Omental fat pad (tissue), 4 donors: ENCODE data around the gene SERPINB10. TPM values are rescaled to one million over a fixed set of nuclear protein-coding genes. Genes with fewer than 3 reads are reported as not detected.

Source experiments
- ATAC-seq: fragments of 150-250 bp; one replicate; pipeline ENCODE4 v1.9.1; 2016; ENCODE audit warnings: mild to moderate bottlenecking, moderate library complexity; ENCODE audit not compliant: low FRiP score
- DNase-seq: peaks from one replicate; pipeline ENCODE4 v3.0.0-alpha.2; 2019; ENCODE audit warnings: low spot score
- CTCF ChIP-seq, 3 donors: fragments of 450-650 bp; IDR thresholded peaks; one replicate each; pipeline ENCODE4 v1.5.1; 2016 to 2017; ENCODE audit warnings: antibody characterized with exemption in 3 of 3, mild to moderate bottlenecking in 3 of 3, moderate library complexity in 2 of 3
- total RNA-seq, 4 donors: library from RNA; depleted of rRNA; stranded (reverse); fragments of >200 nt; gene quantifications; one replicate each; pipeline ENCODE4 v1.1.0, GENCODE V29; 2016

SERPINB10 gene
- total RNA-seq, 4 donors from 2014 or later, result 0.31 to 1.7 (median 0.72) TPM; not detected in 1

GRCh38 chr18:63960891-63961290 is 53.1 kb downstream of the SERPINB10 start:
- peak; percentile 72 for ATAC-seq
- no peak for TF ChIP-seq CTCF (IDR thresholded peaks at IDR 0.05)
- DNase-seq, result no peak

DNA sequence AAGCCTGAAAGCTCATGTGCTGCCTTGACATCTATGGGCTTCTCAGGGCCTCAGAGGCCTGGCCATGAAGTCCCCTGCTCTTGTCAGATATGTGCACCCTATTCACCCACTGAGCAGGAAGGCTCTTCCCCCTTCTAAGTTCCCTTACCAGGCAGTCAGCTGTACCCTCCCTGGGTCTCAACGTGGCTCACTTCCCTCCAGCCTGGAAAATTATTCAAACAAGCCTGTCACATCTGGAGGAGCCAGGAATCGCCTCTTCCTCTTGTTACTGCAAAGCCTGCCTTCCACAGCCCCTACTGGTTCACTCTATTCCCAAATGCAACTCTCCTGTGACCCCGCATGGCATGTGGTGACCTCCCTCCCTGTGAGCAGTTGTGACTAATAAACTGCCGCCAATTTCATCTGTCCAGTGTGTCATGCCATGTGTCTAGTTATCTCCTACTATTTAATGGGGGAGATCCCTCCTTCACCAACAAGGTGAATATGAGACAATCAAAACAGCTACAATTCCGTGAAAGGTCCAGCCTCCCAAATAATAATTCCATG is 53.8 kb downstream of the SERPINB10 start:
- ATAC-seq (no peak), DNase-seq (no peak)
- TF ChIP-seq CTCF (IDR thresholded peaks at IDR 0.05), result no peak

- DNase-seq (no peak), ATAC-seq (peak; percentile 37)
- no peak for TF ChIP-seq CTCF (IDR thresholded peaks at IDR 0.05)
Observed at GRCh38 chr18:63962137-63962536, 54.4 kb downstream of the SERPINB10 start.

DNA sequence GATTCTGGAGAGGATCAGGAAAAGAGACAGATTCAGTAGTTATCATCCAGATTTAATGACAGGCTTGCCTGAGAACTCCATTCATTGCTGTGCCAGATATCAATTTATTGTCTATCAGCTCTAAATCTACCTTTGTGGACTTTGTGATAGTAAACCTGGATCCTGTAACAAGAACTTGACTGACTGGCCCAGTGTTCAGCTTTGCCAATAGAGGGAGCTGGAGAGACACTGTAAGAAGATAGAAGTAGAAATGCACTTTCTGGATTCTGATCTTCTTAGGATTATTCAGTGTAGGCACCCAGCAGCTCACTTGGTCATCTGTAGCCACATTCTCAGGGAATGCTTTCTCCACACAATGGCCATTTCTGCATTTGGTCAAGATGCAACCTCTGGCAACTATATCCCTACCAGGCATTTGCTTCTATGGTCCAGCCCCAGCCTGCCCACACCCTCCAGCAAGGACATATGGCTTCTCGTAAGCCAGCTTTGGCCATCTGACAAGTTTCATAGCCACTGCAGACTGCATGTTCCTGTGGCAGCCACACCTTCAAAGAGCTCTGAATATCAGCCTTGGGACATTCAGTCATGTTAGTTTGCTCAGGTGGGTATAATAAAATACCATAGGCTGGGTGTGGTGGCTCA is 56.0 kb downstream of the SERPINB10 start:
- TF ChIP-seq CTCF (IDR thresholded peaks at IDR 0.05), result no peak
- ATAC-seq, result no peak
- no peak for DNase-seq

DNA sequence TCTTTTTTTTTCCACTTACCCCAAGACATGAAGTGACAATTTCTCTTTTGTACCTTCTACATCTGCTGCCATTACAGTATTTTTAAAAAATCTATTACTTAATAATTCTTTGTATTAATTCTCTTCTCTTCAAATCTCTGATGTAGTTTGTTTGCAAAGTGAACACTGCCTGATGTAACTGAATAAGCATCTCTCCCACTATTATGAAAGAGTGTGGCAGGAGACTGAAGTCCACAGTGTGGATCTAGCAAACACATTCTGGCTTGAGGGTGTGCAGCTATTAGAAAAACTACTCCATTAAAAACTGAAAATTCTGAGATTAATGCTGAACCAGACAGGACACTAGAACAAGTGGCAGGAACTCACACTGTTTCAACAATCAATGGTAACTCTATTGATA is 57.1 kb downstream of the SERPINB10 start:
- ATAC-seq (no peak), DNase-seq (no peak)
- no peak for TF ChIP-seq CTCF (IDR thresholded peaks at IDR 0.05)

DNA sequence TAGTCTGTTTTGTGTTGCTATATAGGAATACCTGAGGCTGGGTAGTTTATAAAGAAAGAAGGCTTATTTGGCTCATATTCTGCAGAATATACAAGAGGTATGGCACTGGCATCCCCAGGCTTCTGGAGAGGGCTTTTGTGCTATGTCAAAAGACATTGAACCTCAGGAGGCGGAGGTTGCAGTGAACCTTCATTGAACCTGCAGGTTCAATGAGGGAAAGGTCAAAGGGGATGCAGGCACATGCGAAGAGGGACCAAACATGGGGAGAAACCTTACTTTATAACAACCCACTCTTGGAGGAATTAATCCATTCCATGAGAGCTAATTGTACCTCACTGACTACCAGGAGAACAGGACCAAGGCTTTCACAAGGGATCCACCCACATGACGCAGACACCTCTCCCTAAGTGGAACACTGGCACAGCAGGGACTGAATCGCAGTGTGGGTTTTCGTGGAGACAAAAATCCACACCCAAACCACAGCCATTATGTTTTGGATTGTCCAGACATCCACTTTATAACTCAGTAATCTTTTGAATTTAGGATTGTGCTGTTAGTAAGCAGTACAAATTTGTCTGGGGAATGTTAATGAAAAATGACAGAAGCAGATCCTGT is 58.1 kb downstream of the SERPINB10 start:
- no peak for TF ChIP-seq CTCF (IDR thresholded peaks at IDR 0.05)

More for the DNA sequence above, 58.1 kb downstream of the SERPINB10 start:
- DNase-seq (no peak), ATAC-seq (no peak)
